Transverse colon (tissue), 3 donors: ENCODE data around the gene AFAP1L1.

Source experiments
- POLR2A ChIP-seq: fragments of 450-650 bp; IDR thresholded peaks from one replicate; pipeline ENCODE4 v1.6.1; 2016; ENCODE audit warnings: antibody characterized with exemption, mild to moderate bottlenecking, moderate library complexity
- TF ChIP-seq, protein P1 (sequence below), 5 experiments: fragments of 200-600 bp in 3 of 5; fragments of 450-650 bp in 2 of 5; sonication (generic) in 3 of 5; IDR thresholded peaks; 1 replicate in 2 of 5; 2 replicates in 3 of 5; pipeline ENCODE4 v1.5.1; 2016 to 2017; ENCODE audit warnings: antibody characterized with exemption in 5 of 5, inconsistent platforms in 3 of 5, mild to moderate bottlenecking in 2 of 5, moderate library complexity in 1 of 5

DNA sequence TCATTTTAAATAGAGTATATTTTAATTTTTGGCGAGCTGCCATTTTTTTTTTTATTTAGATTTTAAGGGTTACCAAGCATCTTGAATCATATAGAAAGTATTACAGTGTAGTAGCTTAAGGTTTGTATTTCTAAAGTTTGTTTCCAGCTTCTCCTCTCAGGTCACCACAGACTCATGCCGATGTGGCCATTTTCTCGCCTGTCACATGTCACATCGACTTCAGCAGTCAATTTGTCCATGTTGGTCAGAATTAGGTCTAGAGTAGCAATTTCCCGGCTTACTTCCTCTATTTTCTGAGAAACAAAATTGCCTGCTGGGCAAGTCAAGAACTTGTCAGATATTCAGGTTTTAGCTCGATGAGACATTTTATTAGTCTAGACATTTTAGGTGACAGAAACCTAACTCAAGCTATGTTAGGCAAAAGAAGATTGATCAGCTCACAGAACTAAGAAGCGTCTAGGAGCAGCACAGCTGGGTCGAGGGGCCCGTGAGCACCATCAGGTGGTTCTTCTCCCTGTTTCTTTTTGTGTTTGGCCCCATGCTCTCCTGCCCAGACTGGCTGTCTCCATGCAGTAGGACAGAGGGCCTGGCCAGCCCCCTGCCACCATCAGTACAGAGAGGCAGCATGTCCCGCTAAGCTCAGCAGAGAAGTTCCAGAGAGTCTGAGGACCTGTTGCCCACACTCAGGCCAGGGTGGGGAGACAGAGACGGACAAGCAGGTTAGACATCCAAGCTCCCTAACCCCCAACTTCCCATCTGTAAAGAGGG, 48.4 kb upstream of the AFAP1L1 start:
- TF ChIP-seq, protein P1, sequence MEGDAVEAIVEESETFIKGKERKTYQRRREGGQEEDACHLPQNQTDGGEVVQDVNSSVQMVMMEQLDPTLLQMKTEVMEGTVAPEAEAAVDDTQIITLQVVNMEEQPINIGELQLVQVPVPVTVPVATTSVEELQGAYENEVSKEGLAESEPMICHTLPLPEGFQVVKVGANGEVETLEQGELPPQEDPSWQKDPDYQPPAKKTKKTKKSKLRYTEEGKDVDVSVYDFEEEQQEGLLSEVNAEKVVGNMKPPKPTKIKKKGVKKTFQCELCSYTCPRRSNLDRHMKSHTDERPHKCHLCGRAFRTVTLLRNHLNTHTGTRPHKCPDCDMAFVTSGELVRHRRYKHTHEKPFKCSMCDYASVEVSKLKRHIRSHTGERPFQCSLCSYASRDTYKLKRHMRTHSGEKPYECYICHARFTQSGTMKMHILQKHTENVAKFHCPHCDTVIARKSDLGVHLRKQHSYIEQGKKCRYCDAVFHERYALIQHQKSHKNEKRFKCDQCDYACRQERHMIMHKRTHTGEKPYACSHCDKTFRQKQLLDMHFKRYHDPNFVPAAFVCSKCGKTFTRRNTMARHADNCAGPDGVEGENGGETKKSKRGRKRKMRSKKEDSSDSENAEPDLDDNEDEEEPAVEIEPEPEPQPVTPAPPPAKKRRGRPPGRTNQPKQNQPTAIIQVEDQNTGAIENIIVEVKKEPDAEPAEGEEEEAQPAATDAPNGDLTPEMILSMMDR (IDR thresholded peaks at IDR 0.05), result no peak
- no peak for TF ChIP-seq POLR2A
